A673 (cell line): ENCODE results near the gene ACSL3. TPM values are rescaled to one million over a fixed set of nuclear protein-coding genes. Genes with fewer than 3 reads are reported as not detected.
"Not testable (repeated sequence)": the region's sequence is repeated elsewhere in the genome, so short reads cannot be mapped to it uniquely, and the experiment has no call there.

ENCODE experiments used
- BruUV-seq: library from RNA; stranded (reverse); fragments of 400-500 nt; replicated peaks from 2 replicates; lab custom pipeline; 2021; lab: Mats Ljungman, UMichigan
- CTCF ChIA-PET: fragments of 300-600 bp; sonication (Branson Sonifier 250); formaldehyde crosslinking; loops from one replicate; lab custom pipeline; 2022; ENCODE audit warnings: antibody characterized with exemption; lab: Charles Lee
- POLR2A ChIA-PET: fragments of 300-600 bp; sonication (Branson Sonifier 250); formaldehyde crosslinking; loops from one replicate; lab custom pipeline; 2022; ENCODE audit warnings: antibody characterized with exemption; ENCODE audit not compliant: low non-redundant PET; lab: Charles Lee
- DNase-seq: peaks from one replicate; pipeline ENCODE4 v3.0.0-alpha.2; 2015; ENCODE audit warnings: low spot score
- H3K27ac ChIP-seq: fragments of 200-600 bp; sonication (generic); 2 replicates; pipeline ENCODE4 v1.5.1; 2016; ENCODE audit warnings: mixed run types, low read depth, mild to moderate bottlenecking, mixed read lengths, antibody characterized with exemption, low read length; ENCODE audit not compliant: poor library complexity, severe bottlenecking
- H3K27me3 ChIP-seq: fragments of 200-600 bp; sonication (generic); replicated peaks from 2 replicates; pipeline ENCODE4 v1.6.1; 2017; ENCODE audit warnings: mixed run types, low read depth, mild to moderate bottlenecking, mixed read lengths, antibody characterized with exemption, low read length; ENCODE audit not compliant: insufficient read depth, poor library complexity
- H3K36me3 ChIP-seq: fragments of 200-600 bp; sonication (generic); 2 replicates; pipeline ENCODE4 v1.6.1; 2016; ENCODE audit warnings: mixed run types, mild to moderate bottlenecking, mixed read lengths, antibody characterized with exemption, low read length; ENCODE audit not compliant: insufficient read depth, poor library complexity, severe bottlenecking
- H3K4me1 ChIP-seq: fragments of 200-600 bp; sonication (generic); 2 replicates; pipeline ENCODE4 v1.6.1; 2017; ENCODE audit warnings: mixed run types, mild to moderate bottlenecking, mixed read lengths, antibody characterized with exemption, low read length; ENCODE audit not compliant: insufficient read depth, poor library complexity, severe bottlenecking
- H3K4me3 ChIP-seq: fragments of 200-600 bp; sonication (generic); 2 replicates; pipeline ENCODE4 v1.5.1; 2016; ENCODE audit warnings: low read depth, mixed run types, mild to moderate bottlenecking, mixed read lengths, low read length; ENCODE audit not compliant: poor library complexity, severe bottlenecking
- H3K9me3 ChIP-seq: fragments of 200-600 bp; sonication (generic); 2 replicates; pipeline ENCODE4 v1.6.1; 2016; ENCODE audit warnings: mixed run types, low read depth, mild to moderate bottlenecking, mixed read lengths, antibody characterized with exemption, low read length; ENCODE audit not compliant: poor library complexity, severe bottlenecking
- EZH2 ChIP-seq: fragments of 200-600 bp; sonication (generic); IDR thresholded peaks from 2 replicates; pipeline ENCODE4 v1.6.1; 2017; ENCODE audit warnings: borderline replicate concordance, low read depth, mild to moderate bottlenecking, mixed read lengths, antibody characterized with exemption, low read length; ENCODE audit not compliant: poor library complexity, severe bottlenecking
- intact Hi-C: fragments of 100-400 bp; cut with micrococcal nuclease; formaldehyde crosslinking; loops from one replicate; pipeline ENCODE4 v1.10.0; 2022; ENCODE audit not compliant: unreplicated experiment
- total RNA-seq: library from RNA; stranded (reverse); gene quantifications from 2 replicates; pipeline ENCODE4 v1.2.3, GENCODE V29; 2021
- TF ChIP-seq, protein P1 (sequence below): fragments of 300-800, 200-600 bp; sonication (generic); conservative IDR thresholded peaks from 2 replicates; pipeline ENCODE4 v1.5.1; 2017; ENCODE audit warnings: low read depth, mild to moderate bottlenecking, antibody characterized with exemption, low read length, moderate library complexity, mixed read lengths

Gene ACSL3
- total RNA-seq, 1 experiment from 2014 or later: 163 TPM

DNA sequence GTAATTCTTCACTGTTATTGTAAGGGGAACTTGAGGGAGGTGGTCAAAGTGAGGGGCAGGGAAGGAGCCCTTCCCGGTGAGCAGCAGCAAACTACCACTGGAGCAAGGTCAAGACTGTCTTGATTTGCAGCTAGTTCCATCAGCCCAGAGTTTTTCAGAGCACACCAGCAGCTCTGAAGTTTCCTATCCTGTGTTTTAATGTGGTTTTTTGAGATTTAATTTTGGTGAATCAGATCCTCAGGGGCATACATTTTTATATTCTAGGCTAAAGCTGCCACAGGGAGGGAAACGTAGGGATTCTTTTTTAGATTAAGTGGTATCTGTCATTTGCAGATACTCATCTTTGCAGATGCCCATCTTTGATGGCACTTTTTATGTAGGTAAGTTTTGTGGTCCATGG lies 124.1 kb downstream of the ACSL3 start:
- H3K4me1 ChIP-seq: peaks cover 12% of the 10 kb centered on the region
- no peak for DNase-seq
- ChIA-PET CTCF (no interaction called here), POLR2A (no interaction called here)
- no peak overlapping the region for H3K4me3 ChIP-seq
- no peaks in the 10 kb centered on the region for H3K27me3 ChIP-seq
- H3K36me3 ChIP-seq: no peaks in the 10 kb centered on the region
- no peak for TF ChIP-seq EZH2
- TF ChIP-seq, protein P1, sequence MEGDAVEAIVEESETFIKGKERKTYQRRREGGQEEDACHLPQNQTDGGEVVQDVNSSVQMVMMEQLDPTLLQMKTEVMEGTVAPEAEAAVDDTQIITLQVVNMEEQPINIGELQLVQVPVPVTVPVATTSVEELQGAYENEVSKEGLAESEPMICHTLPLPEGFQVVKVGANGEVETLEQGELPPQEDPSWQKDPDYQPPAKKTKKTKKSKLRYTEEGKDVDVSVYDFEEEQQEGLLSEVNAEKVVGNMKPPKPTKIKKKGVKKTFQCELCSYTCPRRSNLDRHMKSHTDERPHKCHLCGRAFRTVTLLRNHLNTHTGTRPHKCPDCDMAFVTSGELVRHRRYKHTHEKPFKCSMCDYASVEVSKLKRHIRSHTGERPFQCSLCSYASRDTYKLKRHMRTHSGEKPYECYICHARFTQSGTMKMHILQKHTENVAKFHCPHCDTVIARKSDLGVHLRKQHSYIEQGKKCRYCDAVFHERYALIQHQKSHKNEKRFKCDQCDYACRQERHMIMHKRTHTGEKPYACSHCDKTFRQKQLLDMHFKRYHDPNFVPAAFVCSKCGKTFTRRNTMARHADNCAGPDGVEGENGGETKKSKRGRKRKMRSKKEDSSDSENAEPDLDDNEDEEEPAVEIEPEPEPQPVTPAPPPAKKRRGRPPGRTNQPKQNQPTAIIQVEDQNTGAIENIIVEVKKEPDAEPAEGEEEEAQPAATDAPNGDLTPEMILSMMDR: no peak
- no TSS peak for BruUV-seq
- intact Hi-C loops: no loop called here
- no peak overlapping the region for H3K27ac ChIP-seq
- peaks cover 5% of the 10 kb centered on the region for H3K9me3 ChIP-seq

DNA sequence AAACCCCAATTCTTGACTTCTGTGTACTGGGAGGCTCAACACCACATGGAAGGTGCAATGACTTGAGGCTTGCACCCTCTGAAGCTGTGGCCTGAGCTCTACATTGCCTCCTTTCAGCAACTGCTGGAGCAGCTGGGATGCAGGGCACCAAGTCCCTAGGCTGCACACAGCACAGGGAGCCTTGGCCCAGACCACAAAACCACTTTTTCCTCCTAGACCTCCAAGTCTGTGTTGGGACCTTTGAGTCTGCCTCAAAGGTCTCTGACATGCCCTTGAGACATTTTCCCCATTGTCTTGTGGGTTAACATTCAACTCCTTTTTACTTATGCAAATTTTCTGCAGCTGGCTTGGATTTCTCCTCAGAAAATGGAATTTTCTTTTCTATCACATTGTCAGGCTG lies 128.6 kb downstream of the ACSL3 start:
- POLR2A ChIA-PET: no interaction called here
- no peak for TF ChIP-seq EZH2
- TF ChIP-seq, protein P1: no peak
- Histone ChIP-seq H3K27ac (no peak overlapping the region), H3K27me3 (no peaks in the 10 kb centered on the region), H3K9me3 (peaks cover 5% of the 10 kb centered on the region), H3K36me3 (no peaks in the 10 kb centered on the region), H3K4me3 (no peak overlapping the region), H3K4me1 (peaks cover 13% of the 10 kb centered on the region)
- intact Hi-C loops: no loop called here
- no TSS peak for BruUV-seq
- CTCF ChIA-PET: no interaction called here
- DNase-seq: no peak

DNA sequence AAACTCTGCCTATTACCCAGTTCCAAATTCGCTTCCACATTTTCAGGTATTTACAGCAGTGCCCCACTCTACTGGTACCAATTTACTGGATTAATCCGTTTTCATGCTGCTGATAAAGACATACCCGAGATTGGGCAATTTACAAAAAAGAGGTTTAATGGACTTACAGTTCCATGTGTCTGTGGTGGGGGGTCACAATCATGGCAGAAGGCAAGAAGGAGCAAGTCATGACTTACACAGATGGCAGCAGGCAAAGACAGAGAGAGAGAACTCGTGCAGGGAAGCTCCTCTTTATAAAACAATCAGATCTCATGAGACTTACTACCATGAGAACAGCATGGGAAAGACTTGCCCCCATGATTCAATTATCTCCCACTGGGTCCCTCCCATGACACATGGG lies 129.4 kb downstream of the ACSL3 start:
- H3K9me3 ChIP-seq, DNase-seq, H3K4me3 ChIP-seq, intact Hi-C loops, BruUV-seq, H3K36me3 ChIP-seq, POLR2A ChIA-PET, H3K27ac ChIP-seq, H3K27me3 ChIP-seq, CTCF ChIA-PET: not testable (repeated sequence)
- peaks cover 21% of the 10 kb centered on the region for H3K4me1 ChIP-seq

DNA sequence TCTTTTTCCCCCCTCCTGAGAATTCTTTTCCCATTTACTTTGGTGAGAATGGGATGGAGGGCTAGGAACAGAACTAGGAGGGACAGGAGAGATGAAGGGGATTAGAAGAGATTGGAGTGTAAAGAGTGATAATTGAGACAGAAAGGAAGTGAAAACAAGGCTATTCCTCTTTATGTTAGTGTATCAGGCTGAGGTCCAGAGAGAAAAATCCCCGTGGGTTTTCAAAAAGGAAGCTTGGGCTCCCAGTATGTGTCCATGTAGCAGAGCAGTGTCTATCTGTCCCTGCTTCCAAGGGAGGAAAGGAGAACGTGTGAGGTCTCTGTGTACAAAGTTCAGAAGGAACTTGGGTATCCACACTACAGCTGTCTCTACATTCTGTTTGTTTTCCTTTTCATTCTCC lies 131.3 kb downstream of the ACSL3 start:
- TF ChIP-seq, protein P1: no peak
- no peak for TF ChIP-seq EZH2
- intact Hi-C loops: no loop called here
- BruUV-seq: no TSS peak
- H3K4me1 ChIP-seq: peaks cover 21% of the 10 kb centered on the region
- H3K27ac ChIP-seq: no peak overlapping the region
- no peak for DNase-seq
- H3K36me3 ChIP-seq: no peaks in the 10 kb centered on the region
- ChIA-PET POLR2A (no interaction called here), CTCF (no interaction called here)
- H3K4me3 ChIP-seq: no peak overlapping the region
- H3K27me3 ChIP-seq: no peaks in the 10 kb centered on the region
- no peaks in the 10 kb centered on the region for H3K9me3 ChIP-seq
